Stimulated activated CD4-positive, alpha-beta T cell treated with anti-CD3 and anti-CD28 coated beads, Interleukin-1b, Interleukin-23, amount 100 ng/mL, for 48 hours (primary cell): ENCODE measurements around the gene UBTF.
"Not testable (repeated sequence)": the region's sequence is repeated elsewhere in the genome, so short reads cannot be mapped to it uniquely, and the experiment has no call there.

ENCODE experiments used
- DNase-seq: peaks from one replicate; pipeline ENCODE4 v3.0.0-alpha.2; 2020

UBTF gene

GRCh38 chr17:44247440-44247841 is 28.0 kb upstream of the UBTF start:
- no peak for DNase-seq

- DNase-seq = no peak
Measured at GRCh38 chr17:44241106-44241624, 21.7 kb upstream of the UBTF start.

- not testable (repeated sequence) for DNase-seq
Measured at GRCh38 chr17:44237886-44238285, 18.4 kb upstream of the UBTF start.

- no peak for DNase-seq
Measured at GRCh38 chr17:44236444-44236991, 17.0 kb upstream of the UBTF start.

- DNase-seq = no peak
Measured at GRCh38 chr17:44235583-44235936, 16.1 kb upstream of the UBTF start.

GRCh38 chr17:44233582-44233981 is 14.1 kb upstream of the UBTF start:
- DNase-seq = no peak

GRCh38 chr17:44232061-44232460 is 12.6 kb upstream of the UBTF start:
- no peak for DNase-seq

- DNase-seq = no peak
Measured at GRCh38 chr17:44230140-44230539, 10.7 kb upstream of the UBTF start.

- no peak for DNase-seq
Measured at GRCh38 chr17:44229090-44229489, 9.6 kb upstream of the UBTF start.

GRCh38 chr17:44223541-44224071 is 4.1 kb upstream of the UBTF start:
- DNase-seq = no peak

GRCh38 chr17:44222112-44222869 is 2.8 kb upstream of the UBTF start:
- no peak for DNase-seq

GRCh38 chr17:44221862-44222111 is 2.3 kb upstream of the UBTF start:
- no peak for DNase-seq

GRCh38 chr17:44221084-44221861 is 1.8 kb upstream of the UBTF start:
- peak; percentile 71 for DNase-seq

- peak; percentile 48 for DNase-seq
Measured at GRCh38 chr17:44220213-44221083, 973 bp upstream of the UBTF start.

- peak; percentile 72 for DNase-seq
Measured at GRCh38 chr17:44219108-44219615, 313 bp downstream of the UBTF start.

- peak; percentile 87 for DNase-seq
Measured at GRCh38 chr17:44218344-44219107, 949 bp downstream of the UBTF start.

- no peak for DNase-seq
Measured at GRCh38 chr17:44217738-44218343, 1.6 kb downstream of the UBTF start.

GRCh38 chr17:44216694-44217093 is 2.8 kb downstream of the UBTF start:
- no peak for DNase-seq

- no peak for DNase-seq
Measured at GRCh38 chr17:44216173-44216572, 3.3 kb downstream of the UBTF start.

- no peak for DNase-seq
Measured at GRCh38 chr17:44214896-44215295, 4.6 kb downstream of the UBTF start.

GRCh38 chr17:44214230-44214494 is 5.3 kb downstream of the UBTF start:
- no peak for DNase-seq
